HG03045 (cell line): ENCODE data around the gene DLK1.

Source experiments
- ATAC-seq: cut with Tn5 transposase; IDR thresholded peaks from one replicate; pipeline ENCODE4 v1.9.1; 2021; ENCODE audit warnings: mild to moderate bottlenecking, moderate library complexity; ENCODE audit not compliant: unreplicated experiment

Gene DLK1

DNA sequence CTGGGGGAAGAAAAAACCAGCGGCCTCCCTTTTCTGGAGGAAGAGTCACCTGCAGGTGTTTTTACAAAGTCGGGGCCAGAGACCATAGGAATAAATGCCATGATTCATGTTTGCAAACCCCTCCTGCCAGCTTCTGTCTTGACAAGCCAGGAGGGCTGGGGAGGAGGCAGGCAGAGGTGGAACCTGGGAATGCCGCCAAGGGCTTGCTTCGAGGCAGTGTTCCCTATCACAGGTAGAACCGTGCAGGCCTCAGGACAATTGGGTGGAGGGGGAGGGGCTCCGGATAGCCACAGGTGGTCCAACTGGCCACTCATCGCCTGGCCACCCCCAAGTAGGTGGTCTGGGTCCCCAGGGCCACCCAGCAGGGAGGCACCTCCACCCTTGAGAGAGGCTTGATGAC lies 14.2 kb upstream of the DLK1 start:
- ATAC-seq: no peak

DNA sequence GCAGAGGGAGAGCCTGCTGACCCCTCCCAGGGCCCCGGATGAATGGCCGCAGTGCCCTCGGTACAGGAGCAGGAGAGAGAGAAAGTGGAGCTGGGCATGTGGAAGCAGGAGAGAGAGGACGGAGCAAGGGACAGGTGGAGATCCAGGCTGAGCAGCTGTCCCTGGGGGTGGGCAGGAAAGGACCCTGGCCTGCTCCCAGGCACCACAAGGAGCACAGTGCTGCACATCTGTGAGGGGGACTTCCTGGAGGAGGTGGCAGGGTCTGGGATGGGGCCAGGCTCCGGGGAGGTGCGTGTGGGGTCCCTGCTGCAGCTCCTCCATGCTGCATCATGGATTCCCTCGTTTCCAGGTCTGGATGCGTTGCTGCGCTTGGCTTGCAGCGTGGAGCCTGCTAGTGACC lies 13.0 kb upstream of the DLK1 start:
- ATAC-seq: no peak

DNA sequence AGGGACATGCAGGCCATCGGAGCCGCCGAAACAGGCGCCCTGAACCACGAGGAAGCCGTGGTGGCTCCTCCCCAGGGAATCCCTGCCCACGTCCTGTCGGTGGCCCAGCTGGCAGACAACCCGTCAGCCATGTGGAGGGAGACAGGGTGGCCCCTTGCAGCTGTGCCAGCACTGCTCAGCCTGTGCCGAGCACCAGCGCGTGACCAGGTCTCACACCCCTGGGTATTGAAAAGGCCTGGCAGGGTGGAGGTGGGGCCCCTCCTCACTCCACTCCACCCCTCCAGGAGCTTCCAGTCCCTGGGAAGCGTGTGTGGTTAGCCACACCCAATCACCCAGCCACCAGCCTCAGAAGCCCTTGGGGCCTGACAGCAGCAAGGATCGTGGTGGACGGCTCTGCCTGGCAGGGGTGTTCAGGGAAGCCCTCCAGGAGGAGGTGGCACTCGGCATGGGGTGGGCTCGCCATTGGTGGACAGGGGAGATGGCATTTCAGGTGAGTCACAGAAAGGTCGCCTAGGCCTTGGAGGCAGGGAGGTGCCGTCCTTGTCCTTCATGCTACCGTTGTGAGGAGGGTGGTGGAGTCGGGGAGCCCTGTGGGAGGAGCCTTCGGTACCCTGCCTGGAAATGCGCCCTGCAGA lies 12.3 kb upstream of the DLK1 start:
- no peak for ATAC-seq

DNA sequence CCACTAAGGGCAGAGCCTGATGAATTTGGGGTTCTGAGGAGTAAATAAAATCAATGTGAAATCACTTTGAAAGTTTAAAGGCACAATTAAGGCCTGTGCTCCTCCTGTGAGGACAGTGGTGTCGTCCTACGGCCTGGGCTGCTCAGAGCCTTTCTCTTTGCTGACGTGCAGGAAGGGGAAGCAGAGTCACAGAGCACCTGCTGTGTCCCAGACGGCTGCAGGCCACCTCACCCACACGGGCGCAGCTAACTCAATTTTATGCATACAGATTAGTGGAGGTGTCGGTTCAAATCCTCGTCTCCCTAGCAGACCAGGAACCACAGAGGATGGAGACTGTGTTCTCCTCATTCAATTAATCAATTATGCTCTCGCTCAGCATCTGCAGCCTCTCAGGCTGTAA lies 11.4 kb upstream of the DLK1 start:
- ATAC-seq: no peak

DNA sequence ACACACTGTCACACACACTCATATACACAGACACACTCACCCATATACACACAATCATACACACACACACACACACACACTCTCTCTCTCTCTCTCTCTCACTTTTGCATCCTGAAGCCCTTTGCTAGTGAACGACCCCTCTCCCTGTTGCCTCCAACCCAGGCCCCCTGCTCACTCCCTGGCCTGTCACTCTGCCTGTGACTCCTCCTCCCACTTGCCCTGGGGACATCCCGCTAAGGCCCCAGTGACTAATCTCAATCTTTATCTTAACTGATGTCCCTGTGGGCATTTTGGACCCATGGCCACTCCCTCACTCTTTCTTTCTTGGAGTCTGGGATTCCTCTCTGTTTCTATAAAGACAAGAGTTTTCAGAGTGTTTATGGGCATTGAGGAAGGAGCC lies 10.9 kb upstream of the DLK1 start:
- no peak for ATAC-seq

DNA sequence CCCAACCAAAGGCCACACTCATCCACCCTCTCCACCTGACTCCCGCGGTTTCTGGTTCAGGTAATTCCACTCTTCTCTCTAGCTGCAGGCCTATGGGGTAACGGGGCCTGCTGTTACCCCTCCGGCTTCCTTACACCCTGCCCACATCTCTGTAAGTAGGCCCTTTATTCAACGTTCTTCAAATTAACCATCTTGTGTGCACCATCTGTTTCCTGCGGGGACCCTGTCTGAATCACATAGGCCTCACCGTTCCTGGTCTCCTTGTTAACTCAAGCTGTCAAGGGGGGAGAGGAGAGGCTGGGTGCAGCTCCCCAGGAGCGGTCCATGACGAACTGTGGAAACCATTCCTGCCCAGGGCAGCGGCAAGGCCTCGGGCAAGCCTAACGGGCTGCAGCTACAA lies 9.3 kb upstream of the DLK1 start:
- ATAC-seq: no peak

DNA sequence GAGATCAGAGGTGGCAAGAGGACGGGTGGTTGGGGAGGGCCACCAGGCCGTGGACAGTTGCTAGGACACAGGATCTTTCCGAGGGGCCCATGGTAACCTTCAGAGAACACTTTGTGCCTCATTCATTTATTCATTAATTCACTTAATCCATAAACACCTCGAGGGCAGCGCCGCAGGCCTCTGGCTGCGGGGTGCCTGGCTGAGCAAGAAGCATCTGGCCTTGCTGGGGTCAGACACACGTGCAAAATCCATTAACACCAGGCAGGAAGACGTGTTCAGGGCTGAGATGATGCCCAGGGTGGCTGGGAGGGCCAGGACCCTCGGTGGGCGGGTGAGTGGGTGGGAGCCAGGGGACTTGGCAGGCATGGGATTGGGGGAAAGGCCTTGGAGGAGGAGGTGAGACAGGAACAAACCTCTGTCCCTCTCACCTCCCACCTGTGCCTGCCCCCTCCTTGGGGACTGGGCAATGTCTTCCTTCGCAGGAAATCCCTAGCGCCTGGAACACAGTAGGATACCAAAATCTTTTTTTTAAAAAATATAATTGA lies 6.6 kb upstream of the DLK1 start:
- no peak for ATAC-seq

DNA sequence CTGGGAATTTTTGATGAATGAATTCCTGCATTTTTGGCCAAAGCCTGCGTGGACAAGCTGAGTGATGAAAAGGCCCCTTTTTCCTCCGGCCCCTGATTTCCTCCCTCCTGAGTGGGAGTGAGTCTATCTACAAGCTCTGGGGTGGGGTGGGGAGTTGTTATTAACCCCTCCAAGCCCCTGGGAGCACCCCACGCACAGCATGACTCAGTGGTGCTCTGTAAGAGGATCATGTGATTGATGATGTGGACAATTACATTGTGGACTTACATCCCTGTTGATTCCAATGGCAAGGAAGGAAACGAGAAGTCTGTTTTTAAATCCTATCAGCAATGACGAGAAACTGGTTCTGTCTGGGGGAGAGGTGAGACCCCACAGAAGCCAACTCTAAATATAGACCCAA lies 5.1 kb upstream of the DLK1 start:
- ATAC-seq: no peak

DNA sequence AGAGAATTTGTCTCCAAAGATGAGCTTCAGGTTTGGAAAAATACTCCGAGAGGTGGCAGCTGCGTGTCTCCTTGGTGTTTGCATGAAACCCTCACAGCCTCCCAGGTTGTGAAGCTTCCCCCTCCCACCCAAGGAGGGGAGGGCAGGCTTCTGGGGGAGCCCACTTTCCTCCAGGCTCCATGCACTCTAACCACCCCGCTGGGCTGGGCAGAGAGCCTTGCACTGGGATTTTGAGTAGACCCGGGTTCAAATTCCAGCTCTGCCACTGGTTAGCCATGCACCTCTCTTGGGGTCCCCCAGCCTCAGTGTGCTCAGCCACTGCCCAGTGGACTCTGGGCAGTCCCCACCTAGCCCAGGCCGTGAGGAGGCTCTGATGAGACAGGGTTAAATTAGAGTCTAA lies 4.3 kb upstream of the DLK1 start:
- no peak for ATAC-seq

DNA sequence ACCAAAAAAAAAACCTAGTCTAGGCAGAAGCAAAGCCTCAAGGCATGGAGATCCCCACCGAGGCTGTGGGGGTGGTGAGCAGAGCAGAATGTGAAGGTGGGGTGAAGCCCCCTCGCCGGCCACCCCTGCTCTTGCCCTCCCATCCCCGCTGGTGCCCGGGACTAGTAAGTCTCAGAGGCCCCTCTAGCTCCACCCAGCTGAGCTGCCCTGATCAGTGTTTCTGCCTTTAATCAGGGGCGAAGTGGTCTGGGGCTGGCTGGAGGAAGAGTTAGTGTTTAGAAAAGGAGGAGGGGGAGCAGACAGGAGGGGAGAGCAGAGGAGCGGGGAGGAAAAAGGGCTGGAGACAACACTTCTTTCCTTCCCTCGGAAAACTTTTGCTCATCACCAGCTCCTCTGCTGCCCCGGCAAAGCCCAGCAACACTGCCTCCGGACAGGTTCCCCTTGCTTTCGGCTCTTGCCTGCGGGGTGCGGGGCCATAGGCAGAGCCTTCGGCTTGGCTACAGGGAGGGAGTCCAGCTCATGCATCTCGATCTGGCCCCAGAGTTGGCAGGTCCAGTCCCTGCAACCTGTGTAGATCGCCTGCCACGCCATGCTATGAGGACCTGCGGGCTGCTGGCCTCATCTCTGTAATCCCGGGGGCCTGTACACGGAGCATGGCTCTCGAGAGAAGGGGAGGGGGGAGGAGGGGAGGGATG lies 3.4 kb upstream of the DLK1 start:
- ATAC-seq: no peak

DNA sequence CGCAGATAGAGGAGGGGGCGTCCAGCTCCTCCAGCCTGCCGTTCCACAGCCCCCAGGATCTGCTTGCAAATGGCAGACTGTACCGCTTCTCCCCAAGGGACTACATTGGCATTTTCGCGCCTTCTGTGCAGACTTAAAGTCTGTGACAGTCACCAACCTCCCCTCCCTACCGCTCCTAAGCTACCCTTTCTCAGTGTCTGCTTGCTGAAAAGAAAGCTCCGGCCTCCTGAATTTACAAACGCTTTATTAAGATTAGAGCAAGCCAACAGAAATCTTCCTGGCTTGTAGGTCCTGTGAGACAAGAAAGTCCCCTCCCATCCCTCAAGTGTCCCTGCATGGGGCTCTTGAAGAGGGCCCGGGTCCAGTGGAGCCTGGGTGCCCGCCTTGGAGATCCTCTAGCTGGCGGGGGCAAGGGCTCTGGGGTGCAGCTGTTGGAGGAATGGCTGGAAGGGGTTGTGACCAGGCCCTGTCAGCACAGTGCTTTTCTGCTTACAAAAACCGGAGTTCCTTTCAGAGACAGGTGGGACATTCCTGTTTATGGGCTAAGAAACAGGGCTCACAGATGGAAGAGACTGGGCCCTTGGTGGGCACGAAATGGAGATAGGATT lies 2.8 kb upstream of the DLK1 start:
- ATAC-seq: no peak

DNA sequence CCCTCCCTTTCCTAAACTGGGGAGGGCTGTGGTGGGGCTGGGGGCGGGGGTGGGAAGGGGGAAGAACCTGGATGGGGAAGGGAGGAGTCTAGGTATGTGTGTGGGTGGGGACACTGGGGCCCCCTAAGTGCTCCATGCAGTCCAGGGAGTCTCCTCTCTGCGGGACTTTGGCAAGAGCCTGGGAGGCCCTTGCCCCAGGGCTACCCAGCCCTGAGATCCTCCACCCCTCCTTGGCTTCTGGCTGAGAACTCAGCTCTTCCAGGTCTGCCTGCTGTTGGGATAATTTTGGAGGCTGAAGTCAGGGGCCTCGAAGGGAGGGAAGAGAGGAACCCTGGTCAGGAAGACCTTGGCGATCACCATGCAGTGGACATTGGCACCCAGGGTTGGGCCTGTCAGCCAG lies 2.2 kb upstream of the DLK1 start:
- ATAC-seq: no peak

DNA sequence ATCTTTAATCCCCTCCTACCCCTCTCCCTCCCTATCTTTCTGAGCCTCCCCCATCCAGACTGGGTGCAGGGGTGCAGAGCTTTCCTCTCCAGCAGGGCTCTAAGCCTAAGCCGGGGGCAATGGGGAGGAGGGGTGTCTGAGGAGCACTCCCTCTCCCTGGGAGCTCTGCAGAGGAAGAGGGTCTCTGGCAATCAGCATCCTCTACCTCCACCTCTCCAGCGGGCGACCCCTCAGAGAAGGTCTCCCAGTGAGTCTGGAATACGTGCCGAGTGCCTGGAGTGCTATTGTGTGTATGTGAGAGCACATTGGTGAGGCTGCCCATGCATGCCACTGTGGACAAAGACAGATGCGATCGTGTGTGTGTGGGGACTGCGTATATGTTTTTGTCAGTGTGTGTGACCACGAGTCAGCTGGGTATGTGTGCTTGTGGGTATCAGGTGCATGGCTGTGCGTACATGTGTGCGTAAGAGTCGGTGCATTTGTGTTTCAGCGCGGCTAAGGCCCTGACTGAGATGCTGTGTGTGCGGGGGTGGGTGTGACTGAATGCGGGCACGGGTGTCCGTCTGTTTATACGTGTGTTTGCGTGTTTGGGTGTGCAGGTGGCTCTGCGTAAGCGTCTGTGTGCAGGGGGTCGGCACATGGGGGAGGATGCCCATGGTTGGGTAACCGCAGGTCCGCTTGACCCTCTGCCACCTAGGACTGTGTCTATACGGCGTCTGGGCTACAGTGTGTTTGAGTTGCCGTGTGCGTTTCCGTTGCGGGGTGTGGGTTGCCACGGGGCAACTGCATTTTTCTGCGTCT lies 905 bp upstream of the DLK1 start:
- no peak for ATAC-seq

DNA sequence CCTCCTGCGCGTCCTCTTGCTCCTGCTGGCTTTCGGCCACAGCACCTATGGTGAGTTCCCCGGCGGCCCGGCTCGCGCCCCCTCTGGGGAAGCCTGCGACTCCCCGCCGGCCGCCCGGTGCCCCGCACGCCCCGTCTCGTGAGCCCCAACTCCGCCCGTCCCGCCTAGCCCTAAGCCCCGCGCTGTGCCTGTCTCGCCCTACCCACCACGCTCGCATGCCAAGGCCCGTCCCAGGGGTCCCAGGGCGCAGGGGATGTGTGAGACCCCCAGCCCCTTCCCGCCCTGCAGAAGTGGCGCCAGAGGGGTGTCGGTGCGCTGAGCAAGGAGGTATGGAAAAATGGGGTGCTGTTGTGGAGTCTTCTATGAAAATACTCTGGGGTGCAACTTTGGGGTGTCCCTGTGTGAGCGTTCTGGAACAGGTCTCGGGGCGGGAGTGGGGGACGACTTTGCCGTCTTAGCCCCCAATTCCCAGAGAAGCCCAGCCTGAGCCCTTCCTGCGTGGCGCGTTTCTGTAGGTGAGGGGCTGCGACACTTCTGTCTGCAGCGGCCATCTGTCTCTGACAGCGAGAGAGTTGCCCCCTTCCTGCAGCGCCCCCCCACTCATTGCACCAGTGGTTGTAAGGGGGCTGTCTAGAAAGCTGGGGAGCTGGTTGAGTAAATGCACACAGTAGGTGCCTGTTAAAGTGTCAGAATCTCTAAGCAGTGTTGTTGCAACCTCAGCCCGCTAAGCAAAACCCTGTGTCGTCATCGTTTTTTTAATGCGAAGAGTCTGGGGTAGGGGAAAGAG lies 587 bp downstream of the DLK1 start:
- no peak for ATAC-seq

DNA sequence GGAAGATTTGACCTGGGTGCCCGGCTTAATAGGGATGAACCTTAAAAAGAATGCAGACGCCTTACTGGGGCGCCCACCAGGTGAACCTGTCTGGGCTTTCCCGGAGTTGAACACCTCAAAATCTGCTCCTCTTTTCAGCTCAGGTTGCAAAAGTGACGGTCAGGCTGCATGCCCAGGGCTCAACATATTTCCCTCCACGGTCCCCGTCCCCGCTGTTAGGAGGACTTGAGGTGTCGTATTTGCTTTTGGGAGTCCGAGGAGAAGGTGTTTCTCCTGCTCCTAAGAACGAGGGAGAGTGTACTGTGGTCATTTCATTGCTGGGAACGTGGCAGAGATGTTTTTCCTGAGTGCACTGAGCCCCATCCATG lies 1.2 kb downstream of the DLK1 start:
- ATAC-seq: no peak

DNA sequence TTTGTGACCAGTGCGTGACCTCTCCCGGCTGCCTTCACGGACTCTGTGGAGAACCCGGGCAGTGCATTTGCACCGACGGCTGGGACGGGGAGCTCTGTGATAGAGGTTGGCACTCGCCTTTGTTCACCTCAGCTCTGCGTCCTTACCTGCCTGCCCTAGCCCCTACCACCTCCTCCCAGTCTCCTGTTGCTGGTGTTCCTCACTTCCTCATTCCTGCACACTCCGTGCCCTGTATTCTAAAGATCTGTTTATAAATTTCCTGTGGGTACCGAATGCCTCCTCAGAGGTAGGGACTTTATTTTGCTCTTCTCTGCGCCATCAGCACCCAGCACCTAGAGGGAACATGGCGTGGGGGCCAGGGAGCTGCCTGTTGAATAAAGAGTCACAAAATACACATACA lies 2.3 kb downstream of the DLK1 start:
- ATAC-seq: no peak

DNA sequence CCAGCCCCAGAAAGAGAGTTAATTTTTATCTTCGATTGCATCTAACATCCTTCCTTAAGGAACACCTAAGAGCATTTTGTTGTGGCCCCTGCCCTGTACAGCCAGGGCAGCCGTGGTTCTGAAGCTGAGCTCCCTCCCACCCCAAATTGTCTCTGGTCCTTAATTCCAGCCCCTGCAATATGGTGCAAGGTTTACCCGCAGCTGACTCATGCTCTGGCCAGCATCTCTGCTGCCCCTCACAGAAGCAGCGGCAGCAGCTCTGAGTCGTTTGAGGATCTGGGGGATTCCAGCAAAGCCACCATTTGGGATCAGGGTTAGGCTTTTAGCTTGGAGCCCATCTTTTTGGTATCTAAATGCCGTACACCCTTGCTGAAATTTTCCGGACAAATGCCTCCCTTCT lies 3.3 kb downstream of the DLK1 start:
- no peak for ATAC-seq

DNA sequence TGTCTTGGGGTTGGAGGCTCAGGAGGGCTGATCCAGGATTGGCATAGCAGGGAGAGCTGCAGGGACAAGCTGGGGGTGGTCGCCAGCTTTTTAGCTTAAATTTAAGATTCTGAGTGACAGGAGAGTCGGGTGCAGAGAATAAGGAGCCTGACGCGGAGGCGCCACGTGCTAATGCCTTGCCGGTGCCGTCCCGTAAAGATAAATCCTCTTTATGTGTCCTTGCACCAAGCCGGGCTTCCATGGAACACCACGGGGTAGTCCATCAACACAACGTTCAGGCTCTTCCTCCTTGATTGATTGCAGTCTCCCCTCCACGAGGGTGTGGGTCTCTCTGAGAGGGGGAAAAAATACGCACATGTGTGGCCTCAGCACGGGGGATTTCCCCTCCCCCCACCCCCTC lies 3.9 kb downstream of the DLK1 start:
- no peak for ATAC-seq

DNA sequence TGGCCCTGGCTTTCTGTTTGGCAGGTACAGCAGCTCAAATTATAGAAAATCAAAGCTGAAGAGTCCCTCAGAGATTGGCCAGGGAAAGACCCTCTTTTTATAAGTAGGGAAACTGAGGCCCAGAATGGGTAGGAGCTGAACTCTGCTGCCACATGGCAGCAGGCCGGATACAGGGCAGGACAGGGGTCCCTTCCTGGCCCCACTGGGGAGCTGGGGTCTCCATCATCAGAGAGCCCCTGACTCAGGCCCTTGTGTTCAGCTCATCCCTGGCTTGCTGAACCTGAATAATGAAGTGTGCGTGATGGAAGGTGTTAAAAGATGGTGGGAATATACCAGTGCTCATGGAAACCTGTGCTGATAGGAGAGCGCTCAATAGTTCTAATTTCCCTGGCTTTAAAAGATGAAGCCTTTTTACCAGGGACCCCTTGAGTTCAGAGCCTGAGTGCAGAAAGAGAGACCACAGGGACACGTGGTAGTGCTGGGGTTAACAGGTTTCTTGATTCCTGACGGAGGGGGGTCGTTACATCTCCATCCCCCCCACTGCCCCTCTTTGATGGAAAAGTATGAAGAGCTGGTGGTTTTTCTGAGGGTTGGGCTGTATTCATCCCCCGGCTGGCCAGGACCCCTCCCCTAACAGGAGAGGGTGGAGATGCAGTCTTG lies 4.4 kb downstream of the DLK1 start:
- no peak for ATAC-seq
